ENCODE measurements around the gene ATP6AP1. TPM values are rescaled to one million over a fixed set of nuclear protein-coding genes. Genes with fewer than 3 reads are reported as not detected.

The ATP6AP1 gene
- total and polyA plus RNA-seq, 7 experiments from 2014 or later, result 37.8 to 118 (median 56.6) TPM

DNA sequence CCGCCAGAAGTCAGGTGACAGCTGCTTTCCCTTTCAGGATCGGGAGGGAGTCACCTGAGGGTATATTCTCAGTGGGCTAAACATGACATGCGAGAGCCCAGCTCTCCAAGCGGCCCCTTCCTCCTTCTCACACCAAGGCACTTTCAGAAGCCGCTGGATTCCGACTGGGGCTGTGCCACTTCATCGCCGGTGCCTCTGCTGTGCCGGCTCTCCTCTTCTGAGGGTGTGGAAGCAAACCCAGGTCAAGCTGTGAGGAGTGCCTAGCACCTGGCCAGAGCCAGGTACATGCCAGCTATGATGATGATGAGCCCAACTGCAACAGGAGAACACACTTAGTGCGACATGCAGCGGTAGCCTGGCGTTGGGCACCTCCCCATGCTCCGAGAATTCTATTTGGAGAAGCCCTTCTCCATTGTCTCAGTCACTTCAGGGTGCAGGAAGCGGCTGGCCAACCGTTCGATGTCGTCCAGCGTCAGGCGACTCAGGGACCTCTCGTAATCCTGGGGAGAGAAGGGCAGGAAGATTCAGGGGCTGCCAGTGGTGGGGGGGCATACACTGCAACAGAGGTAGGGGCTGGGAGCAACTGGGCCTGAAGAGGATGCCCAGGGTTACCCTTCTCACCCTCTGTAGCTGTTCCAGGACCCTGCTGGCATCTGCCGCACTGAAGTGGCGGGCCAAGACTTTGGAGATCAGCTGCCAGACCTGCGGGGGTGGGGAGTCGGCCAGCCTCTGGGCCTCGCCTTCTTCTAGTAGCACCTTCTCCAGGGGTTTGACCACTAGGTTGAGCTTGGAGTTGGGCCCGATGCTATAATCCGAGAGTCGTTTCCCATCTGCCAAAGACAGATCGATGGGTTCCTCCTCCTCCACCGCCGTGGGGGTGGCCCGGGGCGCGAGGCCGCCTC, 56.9 kb downstream of the ATP6AP1 start:
- H3K27ac Mint-ChIP-seq, result peak overlapping the region in 5 of 9 donors; percentile 17 to 62 (median 18)
- H3K9me3 Mint-ChIP-seq, result no peaks in the 10 kb centered on the region
- intact Hi-C loops (cut with micrococcal nuclease), result loop anchor here (1.0 kb wide), 2 partner anchors 28 to 31 kb away; partner anchors contain the start of gene FAM3A (in 1 of the 2)
- Histone ChIP-seq H3K9me3 (ENCODE audit: control insufficient read depth in 2 of 3, low read length in 3 of 3) (no peaks in the 10 kb centered on the region), H3K27me3 (ENCODE audit: control insufficient read depth in 2 of 2, insufficient read depth in 2 of 2, low read length in 2 of 2) (no peaks in the 10 kb centered on the region), H3K4me3 (ENCODE audit: low read length) (peak overlapping the region; percentile 37), H3K4me1 (ENCODE audit: control insufficient read depth in 2 of 2, insufficient read depth in 2 of 2, low read length in 2 of 2) (peaks cover 0 to 10% of the 10 kb centered on the region in 2 donors), H3K36me3 (ENCODE audit: control insufficient read depth in 2 of 3, insufficient read depth in 3 of 3, low read length in 3 of 3) (peaks cover 0 to 6% (median 4%) of the 10 kb centered on the region in 3 experiments), H3K27ac (ENCODE audit: low read depth, low read length) (peak overlapping the region; percentile 66)
- H3K27me3 Mint-ChIP-seq, result no peaks in the 10 kb centered on the region
- H3K36me3 Mint-ChIP-seq, result peaks cover 0 to 4% (median 0%) of the 10 kb centered on the region in 5 donors
- H3K4me3 Mint-ChIP-seq, result peak overlapping the region; percentile 42 to 88 (median 72)
- POLR2A ChIA-PET, result interaction anchor here (0.9 to 7.0 kb wide), 9 partner anchors 9 to 88 kb away, joined by 3 to 69 read pairs (median 4); partner anchors contain the start of genes ATP6AP1, FAM3A, FAM50A and IKBKG
- CTCF ChIA-PET, result no interaction called here
- ATAC-seq, result no peak
- DNase-seq, result no peak
- H3K4me1 Mint-ChIP-seq, result peaks cover 5 to 38% (median 17%) of the 10 kb centered on the region in 7 donors

DNA sequence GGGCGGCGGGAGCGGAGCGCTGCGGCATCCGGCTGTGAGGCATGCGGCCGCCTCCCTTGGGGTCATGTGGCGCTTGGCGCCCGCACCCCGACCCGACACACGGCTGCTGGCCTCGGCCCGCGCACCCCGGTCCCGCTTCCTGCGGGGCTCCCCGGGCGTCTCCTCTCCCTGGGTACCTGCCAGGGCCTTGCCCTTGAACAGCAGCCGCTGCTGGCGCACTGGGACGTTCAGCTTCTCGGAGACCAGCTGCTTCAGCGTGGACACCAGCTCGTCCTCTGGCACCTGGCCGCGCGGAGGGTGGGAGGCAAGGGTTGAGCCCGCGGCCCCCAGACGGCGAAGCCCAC, 57.5 kb downstream of the ATP6AP1 start:
- Histone ChIP-seq H3K27me3 (ENCODE audit: control insufficient read depth in 2 of 2, insufficient read depth in 2 of 2, low read length in 2 of 2) (no peaks in the 10 kb centered on the region), H3K9me3 (ENCODE audit: control insufficient read depth in 2 of 3, low read length in 3 of 3) (no peaks in the 10 kb centered on the region), H3K36me3 (ENCODE audit: control insufficient read depth in 2 of 3, insufficient read depth in 3 of 3, low read length in 3 of 3) (peaks cover 0 to 6% (median 4%) of the 10 kb centered on the region in 3 experiments), H3K27ac (ENCODE audit: low read depth, low read length) (peak overlapping the region; percentile 66), H3K4me1 (ENCODE audit: control insufficient read depth in 2 of 2, insufficient read depth in 2 of 2, low read length in 2 of 2) (peaks cover 0 to 10% of the 10 kb centered on the region in 2 donors), H3K4me3 (ENCODE audit: low read length) (peak overlapping the region; percentile 37)
- peaks cover 0 to 4% (median 0%) of the 10 kb centered on the region in 5 donors for H3K36me3 Mint-ChIP-seq
- H3K4me1 Mint-ChIP-seq, result peaks cover 5 to 38% (median 17%) of the 10 kb centered on the region in 7 donors
- H3K9me3 Mint-ChIP-seq, result no peaks in the 10 kb centered on the region
- DNase-seq (peak in 6 of 9 donors; percentile 22 to 44 (median 30)), ATAC-seq (no peak)
- peak overlapping the region in 7 of 10 donors; percentile 30 to 88 (median 56) for H3K4me3 Mint-ChIP-seq
- intact Hi-C loops (cut with micrococcal nuclease), result loop anchor here (1.0 kb wide), 2 partner anchors 29 to 30 kb away; partner anchors contain the start of gene FAM3A (in 1 of the 2)
- no peak overlapping the region for H3K27ac Mint-ChIP-seq
- no peaks in the 10 kb centered on the region for H3K27me3 Mint-ChIP-seq
- CTCF ChIA-PET, result no interaction called here
- POLR2A ChIA-PET, result interaction anchor here (0.9 to 7.0 kb wide), 5 partner anchors 9 to 88 kb away, joined by 3 to 69 read pairs (median 8); partner anchors contain the start of genes FAM3A, FAM50A and RPL10

Small RNA genes within 50 kb of the gene (microRNA-seq; reads per million reads assigned to microRNA genes)
- gene MIR6858 (ENCODE audit: borderline microRNAs expressed), result not detected

Other genes with a start within 250 kb of the ATP6AP1 start
- gene OPN1MW, start 246.1 kb upstream of the ATP6AP1 start, total RNA-seq, result not detected
- gene OPN1MW, start 246.1 kb upstream of the ATP6AP1 start, polyA plus RNA-seq, result not detected
- not detected for gene OPN1MW2, start 208.9 kb upstream of the ATP6AP1 start, total RNA-seq
- gene OPN1MW2, start 208.9 kb upstream of the ATP6AP1 start, polyA plus RNA-seq, result not detected
- not detected for gene OPN1MW3, start 171.1 kb upstream of the ATP6AP1 start, total RNA-seq
- not detected for gene OPN1MW3, start 171.1 kb upstream of the ATP6AP1 start, polyA plus RNA-seq
- not detected for gene TEX28, start 133.6 kb upstream of the ATP6AP1 start, total RNA-seq
- not detected for gene TEX28, start 133.6 kb upstream of the ATP6AP1 start, polyA plus RNA-seq
- gene TKTL1, start 132.9 kb upstream of the ATP6AP1 start, total RNA-seq, result 1 to 10 TPM in 4 of 5 experiments, under 1 TPM in 1; 0.58 to 4.7 (median 3.2) TPM
- gene TKTL1, start 132.9 kb upstream of the ATP6AP1 start, polyA plus RNA-seq, result 10 to 100 TPM; 35.7 to 47.7 TPM
- gene FLNA, start 54.0 kb upstream of the ATP6AP1 start, total RNA-seq, result 1,000 to 10,000 TPM in 2 of 5 experiments, 100 to 1,000 TPM in 3; 440 to 1,423 (median 604) TPM
- 100 to 1,000 TPM in 1 of 2 donors, 10 to 100 TPM in 1; 96.0 to 333 TPM for gene FLNA, start 54.0 kb upstream of the ATP6AP1 start, polyA plus RNA-seq
- gene EMD, start 49.4 kb upstream of the ATP6AP1 start, total RNA-seq, result 100 to 1,000 TPM in 2 of 5 experiments, 10 to 100 TPM in 3; 53.5 to 141 (median 89.9) TPM
- 10 to 100 TPM; 31.5 to 34.6 TPM for gene EMD, start 49.4 kb upstream of the ATP6AP1 start, polyA plus RNA-seq
- 1,000 to 10,000 TPM; 2,926 to 5,130 (median 5,063) TPM for gene RPL10, start 30.3 kb upstream of the ATP6AP1 start, total RNA-seq
- 1,000 to 10,000 TPM; 6,302 to 7,439 TPM for gene RPL10, start 30.3 kb upstream of the ATP6AP1 start, polyA plus RNA-seq
- gene DNASE1L1, start 19.4 kb upstream of the ATP6AP1 start, total RNA-seq, result 10 to 100 TPM; 18.4 to 31.1 (median 21.7) TPM
- gene DNASE1L1, start 19.4 kb upstream of the ATP6AP1 start, polyA plus RNA-seq, result 10 to 100 TPM; 11.1 to 19.6 TPM
- 100 to 1,000 TPM in 3 of 5 experiments, 10 to 100 TPM in 2; 90.9 to 130 (median 108) TPM for gene TAFAZZIN, start 17.1 kb upstream of the ATP6AP1 start, total RNA-seq
- 10 to 100 TPM; 40.4 to 46.4 TPM for gene TAFAZZIN, start 17.1 kb upstream of the ATP6AP1 start, polyA plus RNA-seq
- 100 to 1,000 TPM; 106 to 174 (median 140) TPM for gene GDI1, start 8.5 kb downstream of the ATP6AP1 start, total RNA-seq
- gene GDI1, start 8.5 kb downstream of the ATP6AP1 start, polyA plus RNA-seq, result 10 to 100 TPM; 18.8 to 28.6 TPM
- gene FAM50A, start 15.5 kb downstream of the ATP6AP1 start, total RNA-seq, result 10 to 100 TPM; 47.2 to 76.5 (median 49.3) TPM
- gene FAM50A, start 15.5 kb downstream of the ATP6AP1 start, polyA plus RNA-seq, result 10 to 100 TPM; 19.9 to 40.7 TPM
- 10 to 100 TPM; 32.9 to 45.7 (median 43.3) TPM for gene PLXNA3, start 29.6 kb downstream of the ATP6AP1 start, total RNA-seq
- gene PLXNA3, start 29.6 kb downstream of the ATP6AP1 start, polyA plus RNA-seq, result 1 to 10 TPM in 1 of 2 donors, under 1 TPM in 1; 0.93 to 1.2 TPM
- gene LAGE3, start 50.6 kb downstream of the ATP6AP1 start, total RNA-seq, result 10 to 100 TPM; 11.6 to 57.0 (median 20.4) TPM
- 10 to 100 TPM; 78.1 to 85.1 TPM for gene LAGE3, start 50.6 kb downstream of the ATP6AP1 start, polyA plus RNA-seq
- gene UBL4A, start 57.9 kb downstream of the ATP6AP1 start, total RNA-seq, result 10 to 100 TPM in 4 of 5 experiments, 1 to 10 TPM in 1; 9.2 to 41.5 (median 32.5) TPM
- 10 to 100 TPM; 46.0 to 65.7 TPM for gene UBL4A, start 57.9 kb downstream of the ATP6AP1 start, polyA plus RNA-seq
- gene SLC10A3, start 62.0 kb downstream of the ATP6AP1 start, total RNA-seq, result 10 to 100 TPM; 11.7 to 22.7 (median 19.0) TPM
- gene SLC10A3, start 62.0 kb downstream of the ATP6AP1 start, polyA plus RNA-seq, result 10 to 100 TPM; 35.0 to 58.7 TPM
- gene FAM3A, start 87.6 kb downstream of the ATP6AP1 start, total RNA-seq, result 10 to 100 TPM; 37.6 to 63.7 (median 50.9) TPM
- 10 to 100 TPM; 22.2 to 31.1 TPM for gene FAM3A, start 87.6 kb downstream of the ATP6AP1 start, polyA plus RNA-seq
- gene G6PD, start 118.2 kb downstream of the ATP6AP1 start, total RNA-seq, result 10 to 100 TPM; 35.4 to 74.3 (median 52.7) TPM
- gene G6PD, start 118.2 kb downstream of the ATP6AP1 start, polyA plus RNA-seq, result 1 to 10 TPM; 3.9 to 6.2 TPM
- gene IKBKG, start 118.9 kb downstream of the ATP6AP1 start, total RNA-seq, result 10 to 100 TPM; 29.6 to 45.5 (median 38.8) TPM
- gene IKBKG, start 118.9 kb downstream of the ATP6AP1 start, polyA plus RNA-seq, result 10 to 100 TPM; 19.6 to 26.4 TPM
- gene CTAG1A, start 156.5 kb downstream of the ATP6AP1 start, total RNA-seq, result not detected
- gene CTAG1A, start 156.5 kb downstream of the ATP6AP1 start, polyA plus RNA-seq, result not detected
- gene CTAG1B, start 190.6 kb downstream of the ATP6AP1 start, total RNA-seq, result not detected
- gene CTAG1B, start 190.6 kb downstream of the ATP6AP1 start, polyA plus RNA-seq, result not detected
- gene CTAG2, start 224.9 kb downstream of the ATP6AP1 start, total RNA-seq, result not detected
- gene CTAG2, start 224.9 kb downstream of the ATP6AP1 start, polyA plus RNA-seq, result not detected